Neuronal stem cell (in vitro differentiated cells): ENCODE data around the gene PCCA.
"Not testable (repeated sequence)": the region's sequence is repeated elsewhere in the genome, so short reads cannot be mapped to it uniquely, and the experiment has no call there.

ENCODE experiments used
- DNase-seq: peaks from one replicate; pipeline ENCODE4 v3.0.0-alpha.2; 2013; ENCODE audit warnings: low spot score
- H2AFZ ChIP-seq: one replicate; pipeline ENCODE4 v1.6.1; 2013; ENCODE audit warnings: mild to moderate bottlenecking, low read length, inconsistent platforms
- H2AK5ac ChIP-seq: 2 replicates; pipeline ENCODE4 v1.6.1; 2013; ENCODE audit warnings: low read depth, mild to moderate bottlenecking, inconsistent platforms, low read length, moderate library complexity, mixed read lengths
- H2BK120ac ChIP-seq: 2 replicates; pipeline ENCODE4 v1.6.1; 2013; ENCODE audit warnings: low read depth, mild to moderate bottlenecking, inconsistent platforms, low read length, moderate library complexity, mixed read lengths
- H2BK12ac ChIP-seq: one replicate; pipeline ENCODE4 v1.6.1; 2013; ENCODE audit warnings: low read length, inconsistent platforms
- H2BK15ac ChIP-seq: 2 replicates; pipeline ENCODE4 v1.6.1; 2013; ENCODE audit warnings: mild to moderate bottlenecking, low read length, inconsistent platforms, mixed read lengths
- H2BK5ac ChIP-seq: one replicate; pipeline ENCODE4 v1.6.1; 2013; ENCODE audit warnings: inconsistent platforms, mild to moderate bottlenecking, low read length, moderate library complexity
- H3K14ac ChIP-seq: one replicate; pipeline ENCODE4 v1.6.1; 2013; ENCODE audit warnings: low read length, inconsistent platforms
- H3K18ac ChIP-seq: 2 replicates; pipeline ENCODE4 v1.6.1; 2013; ENCODE audit warnings: low read length, inconsistent platforms
- H3K23ac ChIP-seq: 2 replicates; pipeline ENCODE4 v1.6.1; 2013; ENCODE audit warnings: low read depth, mild to moderate bottlenecking, mixed read lengths, low read length, inconsistent platforms; ENCODE audit not compliant: poor library complexity
- H3K27ac ChIP-seq: replicated peaks from 3 replicates; pipeline ENCODE4 v1.5.1; 2013; ENCODE audit warnings: low read length, inconsistent platforms
- H3K27me3 ChIP-seq, 3 experiments: 2 replicates each; pipeline ENCODE4 v1.6.1; 2013; ENCODE audit warnings: low read length in 3 of 3, mild to moderate bottlenecking in 2 of 3, inconsistent platforms in 1 of 3, low read depth in 1 of 3, mixed read lengths in 1 of 3, moderate library complexity in 1 of 3; ENCODE audit not compliant: control insufficient read depth in 3 of 3, insufficient read depth in 3 of 3
- H3K36me3 ChIP-seq, 2 donors: replicated peaks in 1 of 2; 2 replicates each; pipeline ENCODE4 v1.6.1; 2013; ENCODE audit warnings: low read length in 2 of 2; ENCODE audit not compliant: control insufficient read depth in 2 of 2, insufficient read depth in 2 of 2
- H3K4ac ChIP-seq: 2 replicates; pipeline ENCODE4 v1.6.1; 2013; ENCODE audit warnings: inconsistent platforms, mild to moderate bottlenecking, low read length, moderate library complexity
- H3K4me1 ChIP-seq, 2 donors: 1 replicate in 1 of 2; 2 replicates in 1 of 2; pipeline ENCODE4 v1.6.1; 2013; ENCODE audit warnings: low read length in 2 of 2, low read depth in 1 of 2; ENCODE audit not compliant: control insufficient read depth in 2 of 2, insufficient read depth in 1 of 2
- H3K4me2 ChIP-seq: one replicate; pipeline ENCODE4 v1.6.1; 2013; ENCODE audit warnings: mild to moderate bottlenecking, low read length, inconsistent platforms; ENCODE audit not compliant: insufficient read depth, poor library complexity, severe bottlenecking
- H3K4me3 ChIP-seq, 2 donors: 2 replicates each; pipeline ENCODE4 v1.5.1; 2013; ENCODE audit warnings: low read length in 2 of 2, mild to moderate bottlenecking in 2 of 2, inconsistent platforms in 1 of 2, moderate library complexity in 1 of 2
- H3K79me1 ChIP-seq: one replicate; pipeline ENCODE4 v1.6.1; 2013; ENCODE audit warnings: low read depth, mild to moderate bottlenecking, inconsistent platforms, low read length, moderate library complexity
- H3K9ac ChIP-seq: one replicate; pipeline ENCODE4 v1.6.1; 2013; ENCODE audit warnings: mild to moderate bottlenecking, low read depth, low read length, inconsistent platforms; ENCODE audit not compliant: poor library complexity
- H3K9me3 ChIP-seq, 2 donors: replicated peaks in 1 of 2; 2 replicates each; pipeline versions ENCODE3 to v1.6.1; 2013; ENCODE audit warnings: low read length in 2 of 2, mild to moderate bottlenecking in 2 of 2, inconsistent platforms in 1 of 2, low read depth in 1 of 2, mixed read lengths in 1 of 2, moderate library complexity in 1 of 2; ENCODE audit not compliant: control insufficient read depth in 2 of 2, insufficient read depth in 1 of 2
- H4K8ac ChIP-seq: one replicate; pipeline ENCODE4 v1.6.1; 2013; ENCODE audit warnings: low read depth, mild to moderate bottlenecking, inconsistent platforms, low read length, moderate library complexity
- H4K91ac ChIP-seq: one replicate; pipeline ENCODE4 v1.6.1; 2013; ENCODE audit warnings: low read length, low read depth, mild to moderate bottlenecking, inconsistent platforms; ENCODE audit not compliant: poor library complexity
- WGBS, 2 donors: extraction: QIAGEN DNeasy Blood & Tissue Kit; methylation state at CpG; one replicate each; pipeline ENCODE4 v1.1.7; 2013; ENCODE audit warnings: missing lambda C conversion rate in 2 of 2, mixed read lengths in 1 of 2; ENCODE audit not compliant: insufficient read length in 2 of 2, insufficient replicate concordance in 1 of 2; ENCODE audit errors: extremely low coverage in 2 of 2; 5-methylcytosine and 5-hydroxymethylcytosine counted together

Gene PCCA

GRCh38 chr13:100275746-100276145 lies 186.9 kb downstream of the PCCA start:
- WGBS, 2 donors: no CpG with 5 or more reads among the region's 5 CpGs
- H3K9ac ChIP-seq: no peak overlapping the region
- H3K4me1 ChIP-seq: peaks cover 0 to 2% of the 10 kb centered on the region in 2 donors

DNA sequence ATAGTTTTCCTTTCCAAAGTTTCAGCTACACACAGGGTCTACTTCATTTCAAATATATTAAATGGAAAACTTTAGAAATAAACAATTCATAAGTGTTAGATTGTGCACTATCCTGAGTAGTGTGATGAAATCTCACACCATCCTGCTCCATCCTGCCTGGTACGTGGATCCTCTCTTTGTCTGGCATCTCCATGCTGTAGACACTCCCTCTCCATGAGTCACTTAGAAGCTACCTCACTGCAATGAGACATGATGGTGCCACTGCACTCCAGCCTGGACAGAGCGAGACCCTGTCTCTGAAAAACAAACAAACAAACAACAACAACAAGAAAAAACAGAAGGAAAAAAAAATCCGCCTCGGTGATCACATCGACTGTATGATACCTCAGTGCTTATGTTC lies 191.8 kb downstream of the PCCA start:
- no peak overlapping the region for H3K23ac ChIP-seq
- no peak overlapping the region for H3K14ac ChIP-seq
- no peak overlapping the region for H3K27ac ChIP-seq
- H3K9ac ChIP-seq: no peak overlapping the region
- H2AK5ac ChIP-seq: no peak overlapping the region
- H3K4me3 ChIP-seq: no peak overlapping the region
- no peak overlapping the region for H2AFZ ChIP-seq
- H3K4ac ChIP-seq: no peak overlapping the region
- H3K36me3 ChIP-seq: peaks cover 0 to 12% of the 10 kb centered on the region in 2 donors
- no peak overlapping the region for H2BK15ac ChIP-seq
- H3K9me3 ChIP-seq: peaks cover 0 to 10% of the 10 kb centered on the region in 2 donors
- H3K18ac ChIP-seq: no peak overlapping the region
- H2BK12ac ChIP-seq: no peak overlapping the region
- DNase-seq: no peak
- H3K4me1 ChIP-seq: no peaks in the 10 kb centered on the region
- H2BK5ac ChIP-seq: no peak overlapping the region
- no peak overlapping the region for H2BK120ac ChIP-seq
- WGBS, 2 donors: no CpG with 5 or more reads among the region's 5 CpGs
- H3K27me3 ChIP-seq: no peaks in the 10 kb centered on the region
- H3K4me2 ChIP-seq: no peak overlapping the region
- H4K8ac ChIP-seq: no peak overlapping the region
- H3K79me1 ChIP-seq: no peaks in the 10 kb centered on the region
- H4K91ac ChIP-seq: no peak overlapping the region

More at GRCh38 chr13:100275746-100276145, 186.9 kb downstream of the PCCA start:
- Histone ChIP-seq H3K4ac (no peak overlapping the region), H2BK5ac (no peak overlapping the region), H3K79me1 (no peaks in the 10 kb centered on the region), H3K27me3 (peaks cover 0 to 2% (median 0%) of the 10 kb centered on the region in 3 experiments), H3K14ac (no peak overlapping the region), H3K18ac (no peak overlapping the region), H2BK12ac (no peak overlapping the region), H3K4me3 (no peak overlapping the region), H3K23ac (no peak overlapping the region), H2BK15ac (no peak overlapping the region), H2AFZ (no peak overlapping the region), H4K8ac (no peak overlapping the region), H3K4me2 (no peak overlapping the region), H4K91ac (no peak overlapping the region), H3K36me3 (peaks cover 3 to 32% of the 10 kb centered on the region in 2 donors), H2AK5ac (no peak overlapping the region), H2BK120ac (no peak overlapping the region), H3K9me3 (no peaks in the 10 kb centered on the region), H3K27ac (no peak overlapping the region)
- DNase-seq: no peak

GRCh38 chr13:100282306-100282705 lies 193.4 kb downstream of the PCCA start:
- H3K4me3 ChIP-seq, H3K18ac ChIP-seq, H3K14ac ChIP-seq, H4K8ac ChIP-seq, H3K27ac ChIP-seq, H3K23ac ChIP-seq, H2BK15ac ChIP-seq, DNase-seq, H4K91ac ChIP-seq, H3K27me3 ChIP-seq, H3K9ac ChIP-seq, H2AK5ac ChIP-seq, H2AFZ ChIP-seq, H2BK5ac ChIP-seq, H3K79me1 ChIP-seq, H3K4me2 ChIP-seq, H3K4me1 ChIP-seq, H2BK120ac ChIP-seq, H3K4ac ChIP-seq, H2BK12ac ChIP-seq: not testable (repeated sequence)
- WGBS, 2 donors: no CpG with 5 or more reads among the region's 16 CpGs
- Histone ChIP-seq H3K9me3 (peaks cover 0 to 10% of the 10 kb centered on the region in 2 donors), H3K36me3 (peaks cover 0 to 12% of the 10 kb centered on the region in 2 donors)

GRCh38 chr13:100290165-100290801 lies 201.4 kb downstream of the PCCA start:
- Histone ChIP-seq H2BK12ac (no peak overlapping the region), H3K27me3 (no peaks in the 10 kb centered on the region), H3K4ac (no peak overlapping the region), H2AFZ (no peak overlapping the region), H2AK5ac (no peak overlapping the region), H4K8ac (no peak overlapping the region), H3K9me3 (no peaks in the 10 kb centered on the region), H3K4me2 (no peak overlapping the region), H3K36me3 (peaks cover 0 to 12% of the 10 kb centered on the region in 2 donors), H3K9ac (no peak overlapping the region), H3K27ac (no peak overlapping the region), H3K14ac (no peak overlapping the region), H3K18ac (no peak overlapping the region), H3K4me1 (no peaks in the 10 kb centered on the region), H4K91ac (no peak overlapping the region), H2BK5ac (no peak overlapping the region), H3K79me1 (no peaks in the 10 kb centered on the region), H3K4me3 (no peak overlapping the region), H2BK15ac (no peak overlapping the region), H2BK120ac (no peak overlapping the region), H3K23ac (no peak overlapping the region)
- DNase-seq: no peak
- WGBS, 2 donors: no CpG with 5 or more reads among the region's 4 CpGs
